Ovary (tissue), 9 donors: ENCODE data around the gene RTN3. TPM values are rescaled to one million over a fixed set of nuclear protein-coding genes. Genes with fewer than 3 reads are reported as not detected.

Source experiments
- DNase-seq, 5 donors: peaks; one replicate each; pipeline ENCODE4 v3.0.0-alpha.2; 2019 to 2020
- H3K27ac ChIP-seq, 2 donors: fragments of 200-600 bp; one replicate each; pipeline versions ENCODE4 v1.5.1 to v1.8.0; 2019 to 2022
- H3K27me3 ChIP-seq: fragments of 200-600 bp; one replicate; pipeline ENCODE4 v1.8.0; 2022
- H3K36me3 ChIP-seq: fragments of 200-600 bp; sonication (generic); one replicate; pipeline ENCODE4 v1.5.1; 2019
- H3K4me1 ChIP-seq: one replicate; pipeline ENCODE4 v1.8.1; 2013; ENCODE audit warnings: mild to moderate bottlenecking, moderate library complexity; ENCODE audit not compliant: insufficient read depth
- H3K4me3 ChIP-seq: fragments of 200-600 bp; sonication (generic); one replicate; pipeline ENCODE4 v1.5.1; 2017
- H3K9me3 ChIP-seq, 2 donors: fragments of 200-600 bp in 1 of 2; sonication (generic) in 1 of 2; one replicate each; pipeline versions ENCODE4 v1.5.1 to v1.8.1; 2013 to 2019; ENCODE audit warnings: mild to moderate bottlenecking in 1 of 2, moderate library complexity in 1 of 2
- CTCF ChIP-seq, 3 donors: fragments of 450-650 bp in 2 of 3; fragments of 200-600 bp in 1 of 3; IDR thresholded peaks; one replicate each; pipeline versions ENCODE4 v1.5.1 to v1.8.0; 2016 to 2022; ENCODE audit warnings: antibody characterized with exemption in 3 of 3, mild to moderate bottlenecking in 1 of 3
- EP300 ChIP-seq: sonication (generic); formaldehyde crosslinking; IDR thresholded peaks from one replicate; pipeline ENCODE4 v1.6.1; 2017; ENCODE audit warnings: antibody characterized with exemption
- POLR2A ChIP-seq: fragments of 450-650 bp; IDR thresholded peaks from one replicate; pipeline ENCODE4 v1.6.1; 2017; ENCODE audit warnings: antibody characterized with exemption, mild to moderate bottlenecking, moderate library complexity
- WGBS, 3 donors: extraction: QIAGEN DNeasy Blood & Tissue Kit in 1 of 3; methylation state at CpG; one replicate each; pipeline versions ENCODE4 v1.1.5 to v1.1.7; 2013 to 2017; 5-methylcytosine and 5-hydroxymethylcytosine counted together
- intact Hi-C, 4 donors: fragments of 100-400 bp; cut with DNase I; formaldehyde crosslinking; loops; one replicate each; pipeline versions ENCODE4 v1.11.0 to v1.15.1; 2022 to 2023
- polyA plus RNA-seq, 2 donors: library from polyadenylated mRNA; stranded (reverse); fragments of 200-250 nt in 1 of 2; fragments of 350-450 nt in 1 of 2; fragmentation: Illumina TruSeq in 1 of 2; extraction: RNeasy Lipid Tissue Mini Kit (QIAGEN cat#74804) in 1 of 2; gene quantifications; one replicate each; pipeline ENCODE4 v1.2.3, GENCODE V29; 2013 to 2014
- total RNA-seq, 7 donors: library from RNA; depleted of rRNA in 2 of 7; stranded (reverse); fragments of >200 nt in 2 of 7; fragmentation: NEBNext Ultra II Directional in 3 of 7; extraction: Animal tissue kit (Norgen Biotek cat#: 25700) in 3 of 7; gene quantifications; one replicate each; pipeline versions ENCODE4 v1.1.0 to v1.2.4, GENCODE V29; 2016 to 2023
- donor health status: DM: no; HTN: no; CAD: no; lungs with moderate emphysema.
- donor health status: DM: no; HTN: no; CAD: no.
- donor health status: Bipolar disorder and iron deficiency.
- donor health status: DM: yes; HTN: yes; CAD: no.
- donor health status: DM: no; HTN: no; CAD: no.
- donor health status: DM: yes; HTN: yes; CAD: no.

RTN3 gene
- total and polyA plus RNA-seq, 9 donors, result 49.5 to 142 (median 64.1) TPM

DNA sequence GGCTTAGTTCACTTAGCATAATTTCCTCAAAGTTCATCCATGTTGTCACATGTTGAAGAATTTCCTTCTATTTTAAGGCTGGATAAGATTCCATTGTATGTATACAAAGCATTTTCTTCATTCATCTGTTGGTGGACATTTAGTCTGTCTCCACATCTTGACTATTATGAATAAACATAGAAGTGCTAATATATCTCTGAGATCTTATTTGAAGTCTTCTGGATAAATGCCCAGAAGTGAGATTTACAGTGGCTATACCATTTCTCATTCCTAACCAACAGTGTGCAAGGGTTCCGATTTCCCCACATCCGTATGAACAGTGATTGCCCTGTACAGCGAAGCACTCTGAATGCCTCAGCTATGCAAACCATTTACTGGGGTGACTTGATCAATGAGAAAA, 93.9 kb downstream of the RTN3 start:
- DNase-seq, result no peak
- no peak for TF ChIP-seq POLR2A
- no peak for TF ChIP-seq CTCF (IDR thresholded peaks at IDR 0.05)
- TF ChIP-seq EP300, result no peak
- no peak overlapping the region for H3K4me3 ChIP-seq
- intact Hi-C loops, result no loop called here
- no peak overlapping the region for H3K27ac ChIP-seq
- WGBS, 3 donors, result 91 to 93% (median 92%) methylated on average over 3 of the region's 3 CpGs
- no peaks in the 10 kb centered on the region for H3K36me3 ChIP-seq
- no peaks in the 10 kb centered on the region for H3K4me1 ChIP-seq
- H3K9me3 ChIP-seq, result no peaks in the 10 kb centered on the region
- H3K27me3 ChIP-seq, result no peaks in the 10 kb centered on the region

- no peak overlapping the region for H3K27ac ChIP-seq
- WGBS, 3 donors, result 31 to 41% (median 40%) methylated on average over 2 of the region's 2 CpGs
- TF ChIP-seq POLR2A, result no peak
These were observed 97.7 kb downstream of the RTN3 start for GRCh38 chr11:63779039-63779438.

GRCh38 chr11:63782749-63783148, 101.4 kb downstream of the RTN3 start:
- no peak overlapping the region for H3K4me3 ChIP-seq
- no peak overlapping the region for H3K27ac ChIP-seq
- H3K27me3 ChIP-seq, result no peaks in the 10 kb centered on the region
- H3K4me1 ChIP-seq, result no peaks in the 10 kb centered on the region
- H3K36me3 ChIP-seq, result no peaks in the 10 kb centered on the region
- WGBS, 3 donors, result 94 to 98% (median 94%) methylated on average over 6 of the region's 6 CpGs
- DNase-seq, result no peak
- H3K9me3 ChIP-seq, result no peaks in the 10 kb centered on the region
- intact Hi-C loops, result no loop called here
- TF ChIP-seq POLR2A (no peak), CTCF (IDR thresholded peaks at IDR 0.05) (no peak), EP300 (no peak)

More at GRCh38 chr11:63779039-63779438, 97.7 kb downstream of the RTN3 start:
- Histone ChIP-seq H3K9me3 (no peaks in the 10 kb centered on the region), H3K4me3 (no peak overlapping the region), H3K36me3 (no peaks in the 10 kb centered on the region), H3K4me1 (no peaks in the 10 kb centered on the region), H3K27me3 (no peaks in the 10 kb centered on the region)
- DNase-seq, result no peak
- intact Hi-C loops, result no loop called here

DNA sequence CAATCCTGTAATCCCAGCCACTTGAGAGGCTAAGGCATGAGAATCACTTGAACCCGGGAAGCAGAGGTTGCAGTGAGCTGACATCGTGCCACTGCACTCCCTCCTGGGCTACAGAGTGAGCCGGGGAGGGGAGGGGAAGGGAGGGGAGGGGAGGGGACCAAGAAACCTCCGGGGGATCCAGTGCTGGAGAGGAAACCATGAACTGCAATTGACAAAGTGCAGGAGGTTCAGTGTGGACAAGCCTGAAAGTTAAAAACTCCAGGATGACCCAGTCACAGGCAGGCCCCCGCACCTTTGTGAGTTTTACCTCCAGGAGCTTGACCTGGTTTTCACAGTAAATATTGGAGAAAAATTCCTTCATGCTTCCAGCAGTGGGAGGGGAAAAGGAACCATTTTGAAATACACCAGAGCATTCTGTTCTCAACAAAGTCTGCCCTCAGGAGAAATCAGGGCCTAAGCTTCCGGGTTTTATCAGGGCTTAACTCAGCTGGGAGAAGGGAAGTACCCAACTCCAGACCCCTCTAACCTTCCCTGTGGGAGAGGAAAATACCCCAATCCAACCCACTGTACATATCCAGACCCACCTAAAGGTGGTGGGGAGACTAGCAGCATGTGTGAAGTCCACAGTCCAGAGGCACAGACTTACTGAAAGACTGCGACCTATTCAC, 102.8 kb downstream of the RTN3 start:
- intact Hi-C loops, result no loop called here
- TF ChIP-seq POLR2A (no peak), CTCF (IDR thresholded peaks at IDR 0.05) (no peak), EP300 (no peak)
- Histone ChIP-seq H3K27me3 (no peaks in the 10 kb centered on the region), H3K4me1 (no peaks in the 10 kb centered on the region), H3K27ac (no peak overlapping the region), H3K36me3 (no peaks in the 10 kb centered on the region), H3K4me3 (no peak overlapping the region), H3K9me3 (no peaks in the 10 kb centered on the region)
- WGBS, 3 donors, result 26 to 38% (median 37%) methylated on average over 7 of the region's 7 CpGs
- DNase-seq, result no peak

- intact Hi-C loops, result no loop called here
- DNase-seq, result no peak
- Histone ChIP-seq H3K27me3 (no peaks in the 10 kb centered on the region), H3K4me3 (no peak overlapping the region), H3K36me3 (no peaks in the 10 kb centered on the region), H3K9me3 (no peaks in the 10 kb centered on the region), H3K27ac (no peak overlapping the region), H3K4me1 (no peaks in the 10 kb centered on the region)
- TF ChIP-seq EP300, result no peak
- no peak for TF ChIP-seq POLR2A
- TF ChIP-seq CTCF (IDR thresholded peaks at IDR 0.05), result no peak
- 58 to 69% (median 67%) methylated on average over 1 of the region's 1 CpG for WGBS, 3 donors
These were observed 104.5 kb downstream of the RTN3 start for GRCh38 chr11:63785823-63786222.
